Gastroesophageal sphincter (tissue), 4 donors: ENCODE measurements around the gene SDR39U1. TPM values are rescaled to one million over a fixed set of nuclear protein-coding genes. Genes with fewer than 3 reads are reported as not detected.

ENCODE experiments used
- ATAC-seq: fragments of 150-250 bp; one replicate; pipeline ENCODE4 v1.9.1; 2016; ENCODE audit warnings: mild to moderate bottlenecking, moderate library complexity
- H3K27ac ChIP-seq, 4 donors: fragments of 200-600 bp; sonication (generic) in 3 of 4; 1 replicate in 3 of 4; 2 replicates in 1 of 4; pipeline ENCODE4 v1.5.1; 2016 to 2019
- H3K27me3 ChIP-seq: fragments of 200-600 bp; sonication (generic); one replicate; pipeline ENCODE4 v1.5.1; 2019
- H3K36me3 ChIP-seq, 2 donors: fragments of 200-600 bp; sonication (generic); one replicate each; pipeline ENCODE4 v1.5.1; 2019; ENCODE audit warnings: control low read depth in 1 of 2
- H3K4me1 ChIP-seq, 3 donors: fragments of 200-600 bp; sonication (generic); 1 replicate in 2 of 3; 2 replicates in 1 of 3; pipeline ENCODE4 v1.5.1; 2016 to 2019; ENCODE audit warnings: control low read depth in 2 of 3
- H3K4me3 ChIP-seq, 2 donors: fragments of 200-600 bp; sonication (generic); one replicate each; pipeline ENCODE4 v1.5.1; 2019; ENCODE audit warnings: mild to moderate bottlenecking in 1 of 2, moderate library complexity in 1 of 2
- H3K9me3 ChIP-seq, 3 donors: fragments of 200-600 bp; sonication (generic); one replicate each; pipeline ENCODE4 v1.5.1; 2017 to 2019; ENCODE audit warnings: control low read depth in 2 of 3
- EP300 ChIP-seq: sonication (generic); formaldehyde crosslinking; IDR thresholded peaks from one replicate; pipeline ENCODE4 v1.6.1; 2017; ENCODE audit warnings: antibody characterized with exemption, mild to moderate bottlenecking
- POLR2A ChIP-seq, 2 donors: fragments of 450-650 bp; IDR thresholded peaks; one replicate each; pipeline ENCODE4 v1.6.1; 2017; ENCODE audit warnings: antibody characterized with exemption in 2 of 2, mild to moderate bottlenecking in 2 of 2, moderate library complexity in 1 of 2
- POLR2AphosphoS5 ChIP-seq: sonication (generic); formaldehyde crosslinking; IDR thresholded peaks from one replicate; pipeline ENCODE4 v1.6.1; 2017; ENCODE audit warnings: antibody characterized with exemption
- WGBS, 2 donors: methylation state at CpG; one replicate each; pipeline ENCODE4 v1.1.5; 2018; ENCODE audit warnings: low coverage in 1 of 2; 5-methylcytosine and 5-hydroxymethylcytosine counted together
- total RNA-seq, 4 donors: library from RNA; depleted of rRNA; stranded (reverse); fragments of >200 nt; gene quantifications; one replicate each; pipeline ENCODE4 v1.1.0, GENCODE V29; 2016
- TF ChIP-seq, protein P1 (sequence below), 4 experiments: fragments of 200-600 bp in 2 of 4; fragments of 450-650 bp in 2 of 4; sonication (generic) in 1 of 4; IDR thresholded peaks; one replicate each; pipeline ENCODE4 v1.5.1; 2017 to 2019; ENCODE audit warnings: antibody characterized with exemption in 4 of 4, mild to moderate bottlenecking in 2 of 4, moderate library complexity in 2 of 4

Gene SDR39U1
- total RNA-seq, 4 donors from 2014 or later, result 21.5 to 39.7 (median 31.3) TPM

- Histone ChIP-seq H3K36me3 (no peaks in the 10 kb centered on the region), H3K4me3 (no peak overlapping the region), H3K9me3 (no peaks in the 10 kb centered on the region), H3K27me3 (peaks cover 5% of the 10 kb centered on the region), H3K4me1 (peaks cover 0 to 11% (median 0%) of the 10 kb centered on the region in 3 donors), H3K27ac (no peak overlapping the region)
- 64 to 71% methylated on average over 7 to 8 of the region's 8 CpGs for WGBS, 2 donors
- ATAC-seq, result no peak
- TF ChIP-seq EP300 (no peak), POLR2AphosphoS5 (no peak), POLR2A (IDR thresholded peaks at IDR 0.05) (no peak)
- TF ChIP-seq, protein P1, sequence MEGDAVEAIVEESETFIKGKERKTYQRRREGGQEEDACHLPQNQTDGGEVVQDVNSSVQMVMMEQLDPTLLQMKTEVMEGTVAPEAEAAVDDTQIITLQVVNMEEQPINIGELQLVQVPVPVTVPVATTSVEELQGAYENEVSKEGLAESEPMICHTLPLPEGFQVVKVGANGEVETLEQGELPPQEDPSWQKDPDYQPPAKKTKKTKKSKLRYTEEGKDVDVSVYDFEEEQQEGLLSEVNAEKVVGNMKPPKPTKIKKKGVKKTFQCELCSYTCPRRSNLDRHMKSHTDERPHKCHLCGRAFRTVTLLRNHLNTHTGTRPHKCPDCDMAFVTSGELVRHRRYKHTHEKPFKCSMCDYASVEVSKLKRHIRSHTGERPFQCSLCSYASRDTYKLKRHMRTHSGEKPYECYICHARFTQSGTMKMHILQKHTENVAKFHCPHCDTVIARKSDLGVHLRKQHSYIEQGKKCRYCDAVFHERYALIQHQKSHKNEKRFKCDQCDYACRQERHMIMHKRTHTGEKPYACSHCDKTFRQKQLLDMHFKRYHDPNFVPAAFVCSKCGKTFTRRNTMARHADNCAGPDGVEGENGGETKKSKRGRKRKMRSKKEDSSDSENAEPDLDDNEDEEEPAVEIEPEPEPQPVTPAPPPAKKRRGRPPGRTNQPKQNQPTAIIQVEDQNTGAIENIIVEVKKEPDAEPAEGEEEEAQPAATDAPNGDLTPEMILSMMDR (IDR thresholded peaks at IDR 0.05), result no peak
Measured at GRCh38 chr14:24392325-24393091, 50.1 kb downstream of the SDR39U1 start.

DNA sequence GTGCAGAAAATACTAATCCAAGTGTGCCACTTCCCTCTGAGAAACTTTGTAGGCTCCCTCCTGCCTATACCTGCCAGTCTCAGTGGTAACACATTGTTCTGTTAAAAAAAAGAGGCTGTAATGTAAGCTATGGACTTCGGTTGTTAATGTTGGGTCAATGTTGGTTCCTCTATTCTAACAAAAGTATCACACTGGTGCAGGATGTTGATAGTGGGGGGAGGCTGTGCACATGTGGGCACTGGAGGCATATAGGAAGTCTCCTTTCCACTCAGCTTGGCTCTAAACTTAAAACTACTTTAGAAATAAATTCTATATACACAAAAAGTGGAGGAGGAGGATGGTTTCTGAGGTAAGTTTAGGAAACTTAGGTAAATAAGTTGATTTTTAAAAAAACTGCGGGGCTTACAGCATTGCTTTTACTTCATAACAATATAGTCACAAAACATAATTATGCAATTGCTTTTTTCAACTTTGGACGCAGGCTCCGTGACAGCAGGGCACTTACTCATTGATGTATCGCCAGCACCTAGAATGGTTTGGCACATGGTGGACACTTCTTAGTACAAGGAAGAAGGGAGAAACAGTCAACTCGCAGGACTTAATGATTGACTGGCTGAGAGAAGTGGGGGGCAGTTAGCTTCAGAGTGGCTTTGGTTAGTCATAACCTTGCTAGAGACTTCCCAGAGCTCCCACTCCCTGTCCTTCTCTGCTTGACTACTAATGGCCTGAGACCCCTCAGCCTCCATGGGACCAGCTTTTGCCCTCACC lies 51.7 kb downstream of the SDR39U1 start:
- Histone ChIP-seq H3K9me3 (no peaks in the 10 kb centered on the region), H3K4me1 (peaks cover 0 to 17% (median 0%) of the 10 kb centered on the region in 3 donors), H3K4me3 (no peak overlapping the region), H3K27ac (no peak overlapping the region), H3K36me3 (no peaks in the 10 kb centered on the region), H3K27me3 (peaks cover 5% of the 10 kb centered on the region)
- TF ChIP-seq EP300 (no peak), POLR2AphosphoS5 (no peak), POLR2A (IDR thresholded peaks at IDR 0.05) (no peak)
- TF ChIP-seq, protein P1 (IDR thresholded peaks at IDR 0.05), result no peak
- ATAC-seq, result no peak
- 77 to 89% methylated on average over 5 to 6 of the region's 6 CpGs for WGBS, 2 donors

Other genes with a start within 250 kb of the SDR39U1 start
- 10 to 100 TPM; 34.7 to 53.3 (median 45.0) TPM for gene TM9SF1, start 247.3 kb downstream of the SDR39U1 start, total RNA-seq
- gene TSSK4, start 237.1 kb downstream of the SDR39U1 start, total RNA-seq, result under 1 TPM in 1 of 4 donors, not detected in 3; 0.40 TPM
- gene CHMP4A, start 229.3 kb downstream of the SDR39U1 start, total RNA-seq, result 100 to 1,000 TPM in 2 of 4 donors, 10 to 100 TPM in 2; 93.4 to 134 (median 106) TPM
- 10 to 100 TPM in 3 of 4 donors, 1 to 10 TPM in 1; 6.9 to 17.1 (median 11.4) TPM for gene MDP1, start 226.7 kb downstream of the SDR39U1 start, total RNA-seq
- 100 to 1,000 TPM; 136 to 193 (median 168) TPM for gene NEDD8, start 210.4 kb downstream of the SDR39U1 start, total RNA-seq
- 10 to 100 TPM; 46.0 to 70.5 (median 59.8) TPM for gene GMPR2, start 209.8 kb downstream of the SDR39U1 start, total RNA-seq
- gene TINF2, start 200.2 kb downstream of the SDR39U1 start, total RNA-seq, result 10 to 100 TPM; 53.2 to 72.5 (median 70.0) TPM
- 10 to 100 TPM in 1 of 4 donors, 1 to 10 TPM in 3; 1.3 to 43.3 (median 6.3) TPM for gene TGM1, start 179.6 kb downstream of the SDR39U1 start, total RNA-seq
- gene RABGGTA, start 171.2 kb downstream of the SDR39U1 start, total RNA-seq, result 10 to 100 TPM; 12.9 to 27.6 (median 16.5) TPM
- 10 to 100 TPM in 3 of 4 donors, 1 to 10 TPM in 1; 8.2 to 33.0 (median 17.7) TPM for gene DHRS1, start 143.0 kb downstream of the SDR39U1 start, total RNA-seq
- 10 to 100 TPM; 19.4 to 29.2 (median 22.8) TPM for gene NOP9, start 142.9 kb downstream of the SDR39U1 start, total RNA-seq
- gene CIDEB, start 134.8 kb downstream of the SDR39U1 start, total RNA-seq, result 10 to 100 TPM in 2 of 4 donors, 1 to 10 TPM in 2; 4.9 to 12.5 (median 9.5) TPM
- gene LTB4R2, start 132.6 kb downstream of the SDR39U1 start, total RNA-seq, result 1 to 10 TPM; 2.4 to 5.0 (median 3.4) TPM
- gene LTB4R, start 131.3 kb downstream of the SDR39U1 start, total RNA-seq, result 1 to 10 TPM; 3.0 to 4.2 (median 3.4) TPM
- gene ADCY4, start 107.7 kb downstream of the SDR39U1 start, total RNA-seq, result 10 to 100 TPM; 13.3 to 40.5 (median 22.6) TPM
- 1 to 10 TPM; 3.1 to 8.9 (median 3.9) TPM for gene RIPK3, start 102.8 kb downstream of the SDR39U1 start, total RNA-seq
- 10 to 100 TPM; 33.5 to 63.5 (median 57.9) TPM for gene NFATC4, start 74.6 kb downstream of the SDR39U1 start, total RNA-seq
- 10 to 100 TPM in 2 of 4 donors, 1 to 10 TPM in 2; 6.9 to 19.9 (median 11.5) TPM for gene NYNRIN, start 43.8 kb downstream of the SDR39U1 start, total RNA-seq
- 1 to 10 TPM in 3 of 4 donors, under 1 TPM in 1; 0.49 to 2.8 (median 2.1) TPM for gene CBLN3, start 13.1 kb downstream of the SDR39U1 start, total RNA-seq
- gene KHNYN, start 12.8 kb downstream of the SDR39U1 start, total RNA-seq, result 10 to 100 TPM; 50.7 to 68.0 (median 61.3) TPM
- gene CMA1, start 65.5 kb upstream of the SDR39U1 start, total RNA-seq, result 1 to 10 TPM in 1 of 4 donors, under 1 TPM in 1, not detected in 2; 0.93 to 9.8 TPM
- gene CTSG, start 133.5 kb upstream of the SDR39U1 start, total RNA-seq, result 10 to 100 TPM in 1 of 4 donors, 1 to 10 TPM in 2, not detected in 1; 2.1 to 17.2 (median 5.4) TPM
- under 1 TPM in 1 of 4 donors, not detected in 3; 0.81 TPM for gene GZMH, start 166.9 kb upstream of the SDR39U1 start, total RNA-seq
- 1 to 10 TPM in 2 of 4 donors, not detected in 2; 2.0 to 2.9 TPM for gene GZMB, start 191.4 kb upstream of the SDR39U1 start, total RNA-seq